ENCODE data around the gene SGSM2. TPM values are rescaled to one million over a fixed set of nuclear protein-coding genes. Genes with fewer than 3 reads are reported as not detected.

The SGSM2 gene
- total RNA-seq, 6 experiments from 2014 or later, result 22.4 to 28.2 (median 26.1) TPM

DNA sequence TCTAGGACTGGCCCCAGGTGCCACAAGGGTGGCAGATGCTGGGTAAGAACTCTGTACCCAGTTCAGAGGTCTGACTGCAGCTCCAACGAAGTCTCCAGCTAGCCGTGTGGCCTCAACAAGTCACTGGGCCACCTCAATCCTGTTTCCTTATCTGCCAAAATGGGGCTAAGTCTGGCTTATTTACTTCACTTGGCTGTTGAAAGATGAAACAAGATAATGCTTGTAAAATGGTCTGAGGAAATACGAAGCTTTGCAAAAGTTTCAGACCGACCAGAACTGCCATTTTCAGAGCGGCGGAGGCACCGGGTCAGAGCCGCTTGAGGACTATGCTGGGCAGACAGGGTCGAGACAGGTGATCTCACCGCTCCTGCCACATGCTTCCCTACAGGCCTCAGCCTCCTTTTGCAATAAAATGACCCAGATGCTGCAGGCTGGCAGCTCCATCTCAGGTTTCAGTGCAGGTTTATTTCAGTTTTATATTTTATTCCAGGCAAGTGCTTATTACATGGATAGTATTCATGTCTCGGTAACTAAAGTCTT is 46.4 kb downstream of the SGSM2 start:
- no peak for DNase-seq
- H3K4me1 Mint-ChIP-seq (ENCODE audit: low read depth), result peaks cover 31% of the 10 kb centered on the region
- peak overlapping the region; percentile 85 for H3K27ac Mint-ChIP-seq
- TF ChIP-seq, protein P1, sequence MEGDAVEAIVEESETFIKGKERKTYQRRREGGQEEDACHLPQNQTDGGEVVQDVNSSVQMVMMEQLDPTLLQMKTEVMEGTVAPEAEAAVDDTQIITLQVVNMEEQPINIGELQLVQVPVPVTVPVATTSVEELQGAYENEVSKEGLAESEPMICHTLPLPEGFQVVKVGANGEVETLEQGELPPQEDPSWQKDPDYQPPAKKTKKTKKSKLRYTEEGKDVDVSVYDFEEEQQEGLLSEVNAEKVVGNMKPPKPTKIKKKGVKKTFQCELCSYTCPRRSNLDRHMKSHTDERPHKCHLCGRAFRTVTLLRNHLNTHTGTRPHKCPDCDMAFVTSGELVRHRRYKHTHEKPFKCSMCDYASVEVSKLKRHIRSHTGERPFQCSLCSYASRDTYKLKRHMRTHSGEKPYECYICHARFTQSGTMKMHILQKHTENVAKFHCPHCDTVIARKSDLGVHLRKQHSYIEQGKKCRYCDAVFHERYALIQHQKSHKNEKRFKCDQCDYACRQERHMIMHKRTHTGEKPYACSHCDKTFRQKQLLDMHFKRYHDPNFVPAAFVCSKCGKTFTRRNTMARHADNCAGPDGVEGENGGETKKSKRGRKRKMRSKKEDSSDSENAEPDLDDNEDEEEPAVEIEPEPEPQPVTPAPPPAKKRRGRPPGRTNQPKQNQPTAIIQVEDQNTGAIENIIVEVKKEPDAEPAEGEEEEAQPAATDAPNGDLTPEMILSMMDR (IDR thresholded peaks at IDR 0.05), result no peak
- H3K27me3 Mint-ChIP-seq (ENCODE audit: insufficient read depth), result peaks cover 10% of the 10 kb centered on the region
- H3K36me3 Mint-ChIP-seq (ENCODE audit: low read depth), result peaks cover 12% of the 10 kb centered on the region
- H3K9me3 Mint-ChIP-seq, result no peaks in the 10 kb centered on the region
- no peak overlapping the region for H3K4me3 Mint-ChIP-seq

DNA sequence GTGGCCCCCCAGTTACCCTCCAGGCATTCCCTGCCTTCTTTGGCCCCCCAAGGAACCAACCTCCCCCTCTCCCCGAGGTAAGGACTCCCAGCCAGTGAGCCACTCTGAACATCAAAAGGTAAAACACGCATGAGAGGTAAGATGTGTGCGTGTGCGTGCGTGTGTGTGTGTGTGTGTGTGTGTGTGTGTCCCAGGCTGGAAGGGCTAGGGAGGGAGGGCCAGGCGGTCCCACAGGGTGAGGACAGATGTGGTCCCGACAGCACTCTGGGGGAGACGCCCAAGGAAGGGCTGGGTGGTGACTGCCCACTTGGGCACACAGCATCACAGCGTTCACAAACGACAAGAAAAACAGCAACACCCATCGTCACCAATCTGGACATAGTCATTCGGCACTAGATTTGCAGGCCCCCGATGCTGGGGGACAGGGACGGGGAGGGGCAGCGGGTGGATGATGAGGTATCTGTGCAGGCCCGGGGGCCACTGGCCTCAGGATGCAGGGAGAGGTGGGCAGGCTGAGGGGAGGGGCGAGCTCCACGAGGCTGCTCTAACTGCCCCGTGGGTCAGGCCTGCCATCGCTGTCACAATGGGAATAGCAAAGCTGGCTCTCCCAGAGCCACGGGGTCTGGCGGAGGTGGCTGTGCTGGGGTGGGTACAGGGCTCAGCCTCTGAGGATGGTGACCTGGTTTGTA is 47.3 kb downstream of the SGSM2 start:
- Mint-ChIP-seq H3K4me1 (ENCODE audit: low read depth) (peaks cover 34% of the 10 kb centered on the region), H3K9me3 (no peaks in the 10 kb centered on the region), H3K27ac (peak overlapping the region; percentile 25; the same call in 1 of the 2 replicates), H3K4me3 (no peak overlapping the region), H3K27me3 (ENCODE audit: insufficient read depth) (peaks cover 10% of the 10 kb centered on the region), H3K36me3 (ENCODE audit: low read depth) (peaks cover 15% of the 10 kb centered on the region)
- TF ChIP-seq, protein P1 (IDR thresholded peaks at IDR 0.05), result no peak
- DNase-seq, result no peak

DNA sequence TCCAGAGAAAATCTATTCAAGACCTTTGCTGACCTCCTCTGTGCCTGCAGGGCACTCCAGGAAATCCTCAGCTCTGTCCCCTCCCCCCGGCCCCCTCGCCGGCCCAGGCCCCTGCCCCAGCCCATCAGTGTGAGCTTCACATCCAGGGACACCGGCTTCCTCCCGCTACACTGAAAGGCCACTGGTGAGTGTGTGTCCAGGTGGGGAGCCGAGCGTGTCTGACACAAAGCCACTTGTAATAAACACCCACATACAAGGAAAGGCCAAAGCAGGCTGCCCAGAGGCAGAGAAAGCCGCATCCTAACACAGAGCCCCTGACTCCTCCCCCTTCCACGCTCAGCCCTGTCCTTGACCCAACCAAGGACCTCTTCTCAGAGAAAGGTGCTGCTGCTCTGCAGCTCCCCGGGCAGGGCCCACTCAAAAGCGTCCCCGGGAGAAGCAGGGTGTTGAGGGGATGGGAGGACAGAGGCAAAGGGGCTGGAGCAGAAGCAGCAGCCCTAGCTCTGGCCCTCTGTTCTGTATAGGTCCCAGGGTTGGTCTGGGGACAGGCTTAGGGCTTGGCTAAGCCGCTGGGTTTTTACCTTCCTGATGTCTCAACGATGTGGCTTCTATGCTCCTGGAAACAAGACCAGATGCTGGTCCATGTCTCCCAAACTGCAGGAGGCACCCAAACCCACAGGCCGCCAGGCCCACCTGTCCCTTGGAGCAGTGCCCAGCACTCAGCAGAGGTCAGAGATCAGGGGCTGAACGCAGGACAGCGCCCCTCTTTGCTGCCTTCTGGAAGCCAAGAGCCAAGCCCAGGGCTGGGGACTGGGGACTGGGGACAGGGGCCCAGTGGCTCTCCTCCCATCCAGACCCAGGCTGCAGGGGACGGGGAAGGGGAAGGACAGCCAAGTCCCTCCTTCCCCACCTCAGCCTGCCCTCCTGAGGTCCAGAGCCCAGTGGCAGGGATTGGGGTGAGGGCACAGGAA is 48.2 kb downstream of the SGSM2 start:
- TF ChIP-seq, protein P1 (IDR thresholded peaks at IDR 0.05), result no peak
- no peak overlapping the region for H3K4me3 Mint-ChIP-seq
- H3K27ac Mint-ChIP-seq, result no peak overlapping the region; the same call in 1 of the 2 replicates
- peaks cover 37% of the 10 kb centered on the region for H3K4me1 Mint-ChIP-seq (ENCODE audit: low read depth)
- no peaks in the 10 kb centered on the region for H3K9me3 Mint-ChIP-seq
- H3K36me3 Mint-ChIP-seq (ENCODE audit: low read depth), result peaks cover 17% of the 10 kb centered on the region
- DNase-seq, result no peak
- peaks cover 10% of the 10 kb centered on the region for H3K27me3 Mint-ChIP-seq (ENCODE audit: insufficient read depth)

DNA sequence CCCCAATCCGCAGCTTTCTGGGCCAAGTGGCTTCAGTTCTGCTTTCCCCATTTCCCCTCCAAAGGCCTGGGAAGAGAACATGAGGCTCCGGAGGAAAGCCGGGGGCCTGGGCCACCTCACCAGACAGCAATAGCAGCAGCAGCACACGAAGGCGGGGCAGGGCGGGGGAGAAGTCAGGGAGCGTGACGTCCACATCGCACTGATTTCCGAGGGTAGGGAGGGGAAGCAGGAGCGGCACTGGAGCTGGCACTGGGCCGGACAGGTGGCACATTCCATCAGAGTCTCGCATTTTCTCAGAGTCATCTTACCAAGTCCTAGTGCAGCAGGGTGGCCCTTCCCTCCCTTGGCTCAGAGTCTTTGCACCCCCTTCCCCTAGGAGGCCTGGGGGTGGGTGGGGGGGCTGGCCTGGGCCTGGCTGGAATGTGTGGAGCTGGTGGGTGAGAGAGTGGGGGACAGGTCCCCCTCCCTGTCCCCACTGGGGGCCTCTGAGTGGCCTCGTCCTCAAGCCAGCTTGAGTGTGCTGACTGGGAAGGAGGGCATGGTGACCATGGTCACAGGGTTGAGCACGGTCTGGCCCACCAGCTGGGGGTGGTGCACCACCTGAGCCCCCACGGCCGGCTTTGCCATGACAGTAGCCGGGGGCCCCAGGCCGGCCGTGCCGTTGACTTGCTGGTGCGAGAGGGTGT is 49.2 kb downstream of the SGSM2 start:
- peaks cover 39% of the 10 kb centered on the region for H3K4me1 Mint-ChIP-seq (ENCODE audit: low read depth)
- no peak for DNase-seq
- H3K9me3 Mint-ChIP-seq, result no peaks in the 10 kb centered on the region
- peaks cover 19% of the 10 kb centered on the region for H3K36me3 Mint-ChIP-seq (ENCODE audit: low read depth)
- H3K27ac Mint-ChIP-seq, result no peak overlapping the region
- TF ChIP-seq, protein P1 (IDR thresholded peaks at IDR 0.05), result no peak
- H3K4me3 Mint-ChIP-seq, result no peak overlapping the region
- peaks cover 8% of the 10 kb centered on the region for H3K27me3 Mint-ChIP-seq (ENCODE audit: insufficient read depth)
